ENCODE results near the gene DNAJC13.

GRCh38 chr3:132555306-132556035 lies 138.2 kb downstream of the DNAJC13 start:
- TF ChIP-seq CTCF (IDR thresholded peaks at IDR 0.05; ENCODE audit: insufficient read depth, low read length) (no peak), GABPA (IDR thresholded peaks at IDR 0.05; ENCODE audit: low read depth) (no peak), POLR2AphosphoS5 (IDR thresholded peaks at IDR 0.05; ENCODE audit: low read depth) (no peak), REST (IDR thresholded peaks at IDR 0.05; ENCODE audit: insufficient replicate concordance, low read depth) (no peak)

Data from HL-60 (cell line).